IMR-90 (cell line): ENCODE data around the gene KCNQ5. TPM values are rescaled to one million over a fixed set of nuclear protein-coding genes. Genes with fewer than 3 reads are reported as not detected.
A peak's percentile ranks its signal among the peaks of the same experiment; 100 is the strongest.

Source experiments
- ATAC-seq: fragments of 200-7000 bp; cut with Tn5 transposase; 2 replicates; pipeline ENCODE4 v1.9.1; 2020; ENCODE audit warnings: low read depth, mild to moderate bottlenecking, moderate library complexity
- BruUV-seq: library from RNA; stranded (reverse); fragments of 400-500 nt; replicated peaks from 2 replicates; lab custom pipeline; 2021; lab: Mats Ljungman, UMichigan
- CTCF ChIA-PET: fragments of 300-600 bp; formaldehyde crosslinking; extraction: SDS; loops from one replicate; lab custom pipeline; 2021; ENCODE audit warnings: antibody characterized with exemption; lab: Yijun Ruan, JAX
- POLR2A ChIA-PET: fragments of 300-600 bp; sonication (Branson Sonifier 250); formaldehyde crosslinking; loops from one replicate; lab custom pipeline; 2022; ENCODE audit warnings: antibody characterized with exemption; ENCODE audit not compliant: unreplicated experiment; lab: Charles Lee
- DNase-seq: peaks from one replicate; pipeline ENCODE4 v3.0.0; 2013
- H2AFZ ChIP-seq: replicated peaks from 2 replicates; pipeline ENCODE3; 2013; ENCODE audit warnings: low read length, mild to moderate bottlenecking; ENCODE audit not compliant: poor library complexity
- H2AK5ac ChIP-seq: 2 replicates; pipeline ENCODE4 v1.6.1; 2013; ENCODE audit warnings: low read depth, low read length, inconsistent platforms
- H2AK9ac ChIP-seq: replicated peaks from 2 replicates; pipeline ENCODE3; 2013; ENCODE audit warnings: mild to moderate bottlenecking, low read depth, low read length, moderate library complexity; ENCODE audit not compliant: poor library complexity
- H2BK120ac ChIP-seq: 2 replicates; pipeline ENCODE4 v1.6.1; 2013; ENCODE audit warnings: low read depth, low read length, inconsistent platforms
- H2BK15ac ChIP-seq: 3 replicates; pipeline ENCODE4 v1.6.1; 2013; ENCODE audit warnings: low read depth, low read length, inconsistent platforms
- H2BK20ac ChIP-seq: 2 replicates; pipeline ENCODE4 v1.6.1; 2013; ENCODE audit warnings: low read depth, mild to moderate bottlenecking, inconsistent platforms, low read length, moderate library complexity
- H2BK5ac ChIP-seq: 2 replicates; pipeline ENCODE4 v1.6.1; 2013; ENCODE audit warnings: mild to moderate bottlenecking, low read depth, low read length, inconsistent platforms; ENCODE audit not compliant: poor library complexity, severe bottlenecking
- H3K14ac ChIP-seq: replicated peaks from 2 replicates; pipeline ENCODE4 v1.6.1; 2013; ENCODE audit warnings: low read depth, low read length, inconsistent platforms
- H3K18ac ChIP-seq: 2 replicates; pipeline ENCODE4 v1.6.1; 2013; ENCODE audit warnings: low read depth, low read length, control low read depth
- H3K23ac ChIP-seq: 2 replicates; pipeline ENCODE4 v1.6.1; 2013; ENCODE audit warnings: low read depth, low read length, inconsistent platforms
- H3K27ac ChIP-seq: 2 replicates; pipeline ENCODE4 v1.5.1; 2013; ENCODE audit warnings: mild to moderate bottlenecking, control low read depth, low read length; ENCODE audit not compliant: insufficient read depth
- H3K27me3 ChIP-seq: 2 replicates; pipeline ENCODE4 v1.6.1; 2013; ENCODE audit warnings: low read length; ENCODE audit not compliant: control insufficient read depth, insufficient read depth
- H3K36me3 ChIP-seq: 2 replicates; pipeline ENCODE4 v1.6.1; 2013; ENCODE audit warnings: low read length, mixed read lengths; ENCODE audit not compliant: control insufficient read depth, insufficient read depth
- H3K4ac ChIP-seq: 2 replicates; pipeline ENCODE4 v1.6.1; 2013; ENCODE audit warnings: low read depth, low read length, inconsistent platforms
- H3K4me1 ChIP-seq: 2 replicates; pipeline ENCODE4 v1.6.1; 2013; ENCODE audit warnings: low read length, mixed read lengths; ENCODE audit not compliant: control insufficient read depth, insufficient read depth
- H3K4me2 ChIP-seq: 2 replicates; pipeline ENCODE4 v1.6.1; 2013; ENCODE audit warnings: low read depth, mild to moderate bottlenecking, control low read depth, low read length, moderate library complexity
- H3K4me3 ChIP-seq: 2 replicates; pipeline ENCODE4 v1.5.1; 2013; ENCODE audit warnings: low read depth, mild to moderate bottlenecking, control low read depth, low read length, moderate library complexity; ENCODE audit not compliant: insufficient read depth
- H3K56ac ChIP-seq: 2 replicates; pipeline ENCODE4 v1.6.1; 2013; ENCODE audit warnings: low read length, inconsistent platforms; ENCODE audit not compliant: insufficient read depth; ENCODE audit errors: extremely low read depth
- H3K79me1 ChIP-seq, 2 experiments: 2 replicates each; pipeline ENCODE4 v1.6.1; 2013; ENCODE audit warnings: low read length in 2 of 2, inconsistent platforms in 1 of 2, low read depth in 1 of 2
- H3K9ac ChIP-seq: 2 replicates; pipeline ENCODE4 v1.6.1; 2013; ENCODE audit warnings: low read depth, low read length, control low read depth
- H3K9me1 ChIP-seq: 2 replicates; pipeline ENCODE4 v1.6.1; 2013; ENCODE audit warnings: low read length, inconsistent platforms; ENCODE audit not compliant: insufficient read depth
- H3K9me3 ChIP-seq: 2 replicates; pipeline ENCODE4 v1.6.1; 2013; ENCODE audit warnings: low read length; ENCODE audit not compliant: control insufficient read depth, insufficient read depth
- H4K20me1 ChIP-seq: 2 replicates; pipeline ENCODE4 v1.6.1; 2013; ENCODE audit warnings: low read length, inconsistent platforms; ENCODE audit not compliant: insufficient read depth
- H4K5ac ChIP-seq: 2 replicates; pipeline ENCODE4 v1.6.1; 2013; ENCODE audit warnings: mild to moderate bottlenecking, low read depth, low read length, control low read depth
- H4K8ac ChIP-seq, 2 experiments: 2 replicates each; pipeline ENCODE4 v1.6.1; 2013; ENCODE audit warnings: low read depth in 2 of 2, low read length in 2 of 2, control low read depth in 1 of 2, inconsistent platforms in 1 of 2
- H4K91ac ChIP-seq: 2 replicates; pipeline ENCODE4 v1.6.1; 2013; ENCODE audit warnings: low read depth, low read length, inconsistent platforms; ENCODE audit not compliant: insufficient read depth
- BHLHE40 ChIP-seq: fragments of 150-350 bp; IDR thresholded peaks from 2 replicates; pipeline ENCODE4 v1.6.1; 2016; ENCODE audit warnings: mild to moderate bottlenecking, low read depth, low read length
- CEBPB ChIP-seq: IDR thresholded peaks from 2 replicates; pipeline ENCODE4 v1.6.1; 2012; ENCODE audit warnings: low read depth, low read length, improper control_type of control experiment
- CHD1 ChIP-seq: IDR thresholded peaks from 2 replicates; pipeline ENCODE4 v1.6.1; 2012; ENCODE audit warnings: low read depth, low read length, improper control_type of control experiment
- CTCF ChIP-seq: conservative IDR thresholded peaks from 2 replicates; pipeline ENCODE4 v1.5.1; 2012; ENCODE audit warnings: mild to moderate bottlenecking, low read depth, low read length, improper control_type of control experiment
- ELK1 ChIP-seq: fragments of 150-350 bp; IDR thresholded peaks from 2 replicates; pipeline ENCODE4 v1.6.1; 2016; ENCODE audit warnings: low read depth, mild to moderate bottlenecking, low read length, moderate library complexity, borderline replicate concordance
- FOS ChIP-seq: fragments of 150-350 bp; IDR thresholded peaks from 2 replicates; pipeline ENCODE4 v1.6.1; 2016; ENCODE audit warnings: low read depth, low read length
- MAFK ChIP-seq: IDR thresholded peaks from 2 replicates; pipeline ENCODE4 v1.6.1; 2012; ENCODE audit warnings: low read depth, low read length, improper control_type of control experiment
- MAZ ChIP-seq: IDR thresholded peaks from 2 replicates; pipeline ENCODE4 v1.6.1; 2012; ENCODE audit warnings: low read depth, mild to moderate bottlenecking, low read length, improper control_type of control experiment, moderate library complexity, borderline replicate concordance
- MXI1 ChIP-seq: IDR thresholded peaks from 2 replicates; pipeline ENCODE4 v1.6.1; 2012; ENCODE audit warnings: low read depth, mild to moderate bottlenecking, low read length, moderate library complexity, borderline replicate concordance
- NFE2L2 ChIP-seq: fragments of 150-350 bp; IDR thresholded peaks from 2 replicates; pipeline ENCODE4 v1.6.1; 2016; ENCODE audit warnings: low read depth, mild to moderate bottlenecking, low read length
- POLR2A ChIP-seq: IDR thresholded peaks from 2 replicates; pipeline ENCODE4 v1.6.1; 2012; ENCODE audit warnings: mild to moderate bottlenecking, low read depth, low read length
- RAD21 ChIP-seq: IDR thresholded peaks from 2 replicates; pipeline ENCODE4 v1.6.1; 2012; ENCODE audit warnings: low read length, improper control_type of control experiment
- RFX5 ChIP-seq: IDR thresholded peaks from 2 replicates; pipeline ENCODE4 v1.8.0; 2012; ENCODE audit warnings: low read depth, mild to moderate bottlenecking, low read length, moderate library complexity
- SMC3 ChIP-seq: fragments of 150-350 bp; IDR thresholded peaks from 2 replicates; pipeline ENCODE4 v1.6.1; 2016; ENCODE audit warnings: low read depth, mild to moderate bottlenecking, antibody characterized with exemption, low read length, moderate library complexity
- USF2 ChIP-seq: fragments of 150-350 bp; IDR thresholded peaks from 2 replicates; pipeline ENCODE4 v1.6.1; 2017; ENCODE audit warnings: mild to moderate bottlenecking, antibody characterized with exemption, low read length, low read depth
- WGBS, 2 experiments: methylation state at CpG; one replicate each; pipeline versions ENCODE4 v1.1.5 to v1.1.7; 2013; ENCODE audit warnings: missing lambda C conversion rate in 2 of 2; ENCODE audit not compliant: insufficient read length in 1 of 2; ENCODE audit errors: extremely low coverage in 2 of 2; 5-methylcytosine and 5-hydroxymethylcytosine counted together
- dilution Hi-C: fragments of 300-500 bp; cut with HindIII; formaldehyde crosslinking; loops from one replicate; pipeline ENCODE4 v1.14.3; 2018; ENCODE audit warnings: low sequenced_read_pairs; ENCODE audit not compliant: unreplicated experiment
- in situ Hi-C: fragments of 300-500 bp; cut with MboI; formaldehyde crosslinking; loops from 3 replicates; pipeline ENCODE4 v1.14.3; 2019; ENCODE audit warnings: low sequenced_read_pairs, inconsistent platforms, mixed read lengths
- intact Hi-C: fragments of 100-400 bp; cut with micrococcal nuclease; formaldehyde crosslinking; loops from 2 replicates; pipeline ENCODE4 v1.10.0; 2022
- polyA plus RNA-seq, 3 experiments: library from polyadenylated mRNA; depleted of rRNA; stranded (reverse); fragments of >200 nt; gene quantifications; 2 replicates each; pipeline ENCODE4 v1.2.3, GENCODE V29; 2012; ENCODE audit warnings: low replicate concordance in 1 of 3
- total RNA-seq: library from RNA; depleted of rRNA; stranded (reverse); fragments of >200 nt; gene quantifications from 2 replicates; pipeline ENCODE4 v1.2.3, GENCODE V29; 2012

KCNQ5 gene
- total and polyA plus RNA-seq, 2 of the 4 experiments (the other 2 are of a cell fraction): 0.75 to 1.3 TPM

- no peak overlapping the region for H3K18ac ChIP-seq
- H4K8ac ChIP-seq: no peak overlapping the region
- H3K4me1 ChIP-seq: peaks cover 3% of the 10 kb centered on the region
- H2BK20ac ChIP-seq: no peak overlapping the region; the same call in 1 of the 2 replicates
- no peak overlapping the region for H3K4me3 ChIP-seq
- no peak overlapping the region for H2BK5ac ChIP-seq
- H3K79me1 ChIP-seq: no peaks in the 10 kb centered on the region
- no CpG with 5 or more reads among the region's 2 CpGs for WGBS, 2 experiments
- H3K4me2 ChIP-seq: no peak overlapping the region
- POLR2A ChIA-PET: no interaction called here
- peak; percentile 26 for DNase-seq
- no peaks in the 10 kb centered on the region for H4K20me1 ChIP-seq
- H4K91ac ChIP-seq: no peak overlapping the region
- in situ Hi-C loops (no loop called here), intact Hi-C loops (no loop called here), dilution Hi-C loops (no loop called here)
- H3K56ac ChIP-seq: no peak overlapping the region
- no peak overlapping the region for H4K5ac ChIP-seq
- ATAC-seq: no peak
- H3K27ac ChIP-seq: no peak overlapping the region
- H3K4ac ChIP-seq: no peak overlapping the region
- no peaks in the 10 kb centered on the region for H3K9me1 ChIP-seq
- H3K27me3 ChIP-seq: no peaks in the 10 kb centered on the region
- no peak overlapping the region for H2BK15ac ChIP-seq
- H3K23ac ChIP-seq: no peak overlapping the region
- H3K36me3 ChIP-seq: no peaks in the 10 kb centered on the region
- TF ChIP-seq NFE2L2: no peak
- no peak for TF ChIP-seq FOS
- no peak for TF ChIP-seq POLR2A
- TF ChIP-seq MAZ: no peak
- TF ChIP-seq MXI1: no peak
- TF ChIP-seq BHLHE40: no peak
- no peak for TF ChIP-seq RFX5
- no peak for TF ChIP-seq SMC3
- TF ChIP-seq CHD1: no peak
- no peak for TF ChIP-seq ELK1
- no peak for TF ChIP-seq CEBPB
- TF ChIP-seq CTCF: no peak
- no peak for TF ChIP-seq RAD21
- TF ChIP-seq USF2: no peak
- TF ChIP-seq MAFK: no peak
- no TSS peak for BruUV-seq
- no peaks in the 10 kb centered on the region for H3K9me3 ChIP-seq
- CTCF ChIA-PET: no interaction called here
- peak overlapping the region; percentile 18 for H2AFZ ChIP-seq
- no peak overlapping the region for H3K9ac ChIP-seq
- no peak overlapping the region for H3K14ac ChIP-seq
- no peak overlapping the region; the same call in 1 of the 2 replicates for H2AK5ac ChIP-seq
- no peak overlapping the region for H2AK9ac ChIP-seq
- H2BK120ac ChIP-seq: 0 out of 2 replicates have a peak overlapping the region, but pooled peaks have one; percentile 22
These were observed 410.7 kb downstream of the KCNQ5 start for GRCh38 chr6:73032586-73032985.
